RWPE2 (cell line): ENCODE results near the gene GAPDHS.

ENCODE experiments used
- ATAC-seq: fragments of 200-7000 bp; cut with Tn5 transposase; 3 replicates; pipeline ENCODE4 v1.9.1; 2021; ENCODE audit warnings: low read depth
- DNase-seq: peaks from one replicate; pipeline ENCODE4 v3.0.0-alpha.2; 2020; ENCODE audit warnings: low spot score
- H3K27ac ChIP-seq: fragments of 450-650 bp; 2 replicates; pipeline ENCODE4 v1.5.1; 2017; ENCODE audit warnings: mild to moderate bottlenecking; ENCODE audit not compliant: poor library complexity, severe bottlenecking
- H3K27me3 ChIP-seq: fragments of 250-450 bp; sonication (Bioruptor Pico); 2 replicates; pipeline ENCODE4 v1.5.1; 2021; ENCODE audit warnings: mild to moderate bottlenecking, moderate library complexity; ENCODE audit not compliant: insufficient read depth, poor library complexity, severe bottlenecking
- H3K36me3 ChIP-seq: fragments of 250-450 bp; sonication (Bioruptor Pico); 2 replicates; pipeline ENCODE4 v1.5.1; 2020; ENCODE audit warnings: low read depth, mild to moderate bottlenecking, moderate library complexity
- H3K4me1 ChIP-seq: fragments of 250-450 bp; sonication (Bioruptor Pico); 2 replicates; pipeline ENCODE4 v1.5.1; 2021; ENCODE audit warnings: mild to moderate bottlenecking, moderate library complexity; ENCODE audit not compliant: insufficient read depth, poor library complexity, severe bottlenecking
- H3K4me3 ChIP-seq: fragments of 250-450 bp; sonication (Bioruptor Pico); 2 replicates; pipeline ENCODE4 v1.5.1; 2021; ENCODE audit warnings: mild to moderate bottlenecking, moderate library complexity; ENCODE audit not compliant: severe bottlenecking
- H3K9me3 ChIP-seq: fragments of 250-450 bp; sonication (Bioruptor Pico); 2 replicates; pipeline ENCODE4 v1.5.1; 2021; ENCODE audit warnings: mild to moderate bottlenecking, moderate library complexity; ENCODE audit not compliant: severe bottlenecking
- CTCF ChIP-seq: fragments of 450-650 bp; IDR thresholded peaks from one replicate; pipeline ENCODE4 v1.5.1; 2017; ENCODE audit warnings: mild to moderate bottlenecking, moderate library complexity; ENCODE audit not compliant: poor library complexity, severe bottlenecking

GAPDHS gene

DNA sequence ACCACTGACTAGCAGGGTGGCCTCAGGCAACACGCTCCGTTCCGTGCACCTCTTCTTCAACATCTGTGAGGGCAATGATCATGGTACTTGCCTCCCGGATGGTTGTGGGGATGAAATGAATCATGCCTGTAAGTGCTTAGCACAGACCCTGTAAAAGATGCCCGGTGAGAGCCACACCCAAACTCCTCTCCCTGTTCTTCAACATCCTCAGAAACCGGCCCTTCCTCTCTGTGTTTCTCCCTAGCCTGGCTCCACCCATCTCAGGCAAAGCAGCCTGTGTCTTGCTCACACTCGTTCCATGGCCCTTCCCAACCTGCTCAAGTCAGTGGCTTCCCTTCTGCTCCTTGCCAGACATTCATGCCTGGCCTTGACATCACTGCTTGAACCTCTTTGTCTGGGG is 14.0 kb upstream of the GAPDHS start:
- TF ChIP-seq CTCF, result no peak
- ATAC-seq, result peak; percentile 90
- peaks cover 7% of the 10 kb centered on the region for H3K4me1 ChIP-seq
- DNase-seq, result no peak
- no peaks in the 10 kb centered on the region for H3K27me3 ChIP-seq
- no peaks in the 10 kb centered on the region for H3K36me3 ChIP-seq
- H3K9me3 ChIP-seq, result no peaks in the 10 kb centered on the region
- no peak overlapping the region for H3K4me3 ChIP-seq
- H3K27ac ChIP-seq, result peak overlapping the region; percentile 6

- Histone ChIP-seq H3K27me3 (no peaks in the 10 kb centered on the region), H3K36me3 (no peaks in the 10 kb centered on the region), H3K27ac (no peak overlapping the region), H3K4me3 (no peak overlapping the region), H3K4me1 (peaks cover 7% of the 10 kb centered on the region), H3K9me3 (no peaks in the 10 kb centered on the region)
- DNase-seq (no peak), ATAC-seq (no peak)
- TF ChIP-seq CTCF, result no peak
Observed at GRCh38 chr19:35521124-35521743, 12.0 kb upstream of the GAPDHS start.

DNA sequence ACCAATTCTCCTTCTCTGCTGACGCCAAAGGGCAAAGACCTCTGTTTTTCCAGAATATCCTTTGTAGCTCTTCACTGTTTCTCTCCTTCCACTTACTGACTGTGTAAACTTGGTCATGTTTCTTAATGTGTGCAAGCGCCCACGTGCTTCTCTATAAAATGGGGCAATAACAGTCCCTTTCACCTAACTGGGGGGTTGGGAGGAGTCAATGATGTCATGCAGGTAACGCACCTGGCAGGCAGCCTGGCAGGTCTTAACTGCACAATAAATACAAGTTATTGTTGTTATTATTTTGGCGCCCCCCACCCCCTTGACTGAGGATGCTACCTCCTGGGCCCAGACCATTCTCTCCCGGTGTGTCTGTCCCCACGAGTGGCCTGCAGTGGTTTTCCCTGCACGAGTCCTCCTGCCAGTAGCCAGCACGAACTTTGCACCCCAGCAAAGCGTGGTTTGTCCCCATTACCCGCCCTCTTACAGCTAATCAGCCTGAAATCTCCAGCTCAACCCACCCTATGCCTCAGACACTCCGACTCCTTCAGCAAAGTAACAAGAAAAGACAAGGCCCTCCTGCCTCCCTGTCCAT is 10.4 kb upstream of the GAPDHS start:
- no peak for TF ChIP-seq CTCF
- H3K4me1 ChIP-seq, result peaks cover 7% of the 10 kb centered on the region
- no peak for ATAC-seq
- H3K27ac ChIP-seq, result no peak overlapping the region
- no peak for DNase-seq
- H3K36me3 ChIP-seq, result no peaks in the 10 kb centered on the region
- no peaks in the 10 kb centered on the region for H3K9me3 ChIP-seq
- H3K4me3 ChIP-seq, result no peak overlapping the region
- H3K27me3 ChIP-seq, result no peaks in the 10 kb centered on the region

- no peaks in the 10 kb centered on the region for H3K27me3 ChIP-seq
- no peak for TF ChIP-seq CTCF
- DNase-seq (no peak), ATAC-seq (no peak)
- H3K36me3 ChIP-seq, result no peaks in the 10 kb centered on the region
- H3K4me3 ChIP-seq, result no peak overlapping the region
- no peaks in the 10 kb centered on the region for H3K4me1 ChIP-seq
- H3K9me3 ChIP-seq, result no peaks in the 10 kb centered on the region
- no peak overlapping the region for H3K27ac ChIP-seq
Observed at GRCh38 chr19:35524181-35524837, 8.9 kb upstream of the GAPDHS start.

GRCh38 chr19:35525873-35526272 is 7.4 kb upstream of the GAPDHS start:
- no peak for DNase-seq
- Histone ChIP-seq H3K4me3 (no peak overlapping the region), H3K9me3 (no peaks in the 10 kb centered on the region), H3K4me1 (no peaks in the 10 kb centered on the region), H3K27ac (no peak overlapping the region), H3K36me3 (no peaks in the 10 kb centered on the region), H3K27me3 (peaks cover under 1% of the 10 kb centered on the region)
- TF ChIP-seq CTCF, result no peak
- ATAC-seq, result no peak
